SK-N-MC (cell line): Measurements from ENCODE around the gene PHACTR3.
"Not testable (repeated sequence)": the region's sequence is repeated elsewhere in the genome, so short reads cannot be mapped to it uniquely, and the experiment has no call there.

Source experiments
- EZH2 ChIP-seq: fragments of 200-600 bp; sonication (generic); IDR thresholded peaks from one replicate; pipeline ENCODE4 v1.6.1; 2017; ENCODE audit warnings: antibody characterized with exemption
- POLR2AphosphoS5 ChIP-seq: IDR thresholded peaks from 2 replicates; pipeline ENCODE4 v1.6.1; 2012; ENCODE audit warnings: mild to moderate bottlenecking, low read depth, low read length, borderline replicate concordance

GRCh38 chr20:59618585-59618984 lies 14.2 kb downstream of the PHACTR3 start:
- not testable (repeated sequence) for TF ChIP-seq POLR2AphosphoS5, EZH2
